ENCODE measurements around the gene CHST9. TPM values are rescaled to one million over a fixed set of nuclear protein-coding genes. Genes with fewer than 3 reads are reported as not detected.

CHST9 gene
- total RNA-seq, 1 experiment from 2014 or later: 3.5 TPM

DNA sequence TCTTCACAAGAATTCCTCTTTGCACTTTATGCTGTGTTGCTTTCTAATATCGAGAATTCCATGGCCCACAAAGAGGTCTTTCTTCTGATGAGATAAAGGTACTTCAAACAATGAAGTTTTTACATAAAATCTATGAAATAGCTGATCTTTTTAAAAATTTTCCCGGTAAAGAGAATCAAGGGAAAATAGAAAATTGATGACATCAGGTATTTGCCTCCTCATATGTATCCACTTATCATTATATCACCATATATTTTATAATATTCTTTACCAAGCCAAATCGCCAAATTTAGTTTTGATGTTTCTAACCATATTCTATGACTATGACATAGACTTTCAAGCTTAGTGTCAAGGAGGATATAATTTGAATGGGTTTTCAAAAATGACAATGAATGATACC, 139.8 kb downstream of the CHST9 start:
- Mint-ChIP-seq H3K4me1 (peaks cover 0 to 3% of the 10 kb centered on the region in 2 experiments; a peak in 1 of 4 replicates), H3K27ac (no peak overlapping the region), H3K36me3 (ENCODE audit: insufficient read depth in 1 of 3, low read depth in 3 of 3) (no peaks in the 10 kb centered on the region), H3K27me3 (ENCODE audit: low read depth) (no peaks in the 10 kb centered on the region), H3K4me3 (no peak overlapping the region), H3K9me3 (no peaks in the 10 kb centered on the region)
- no peak overlapping the region for H2AK5ac ChIP-seq (ENCODE audit: insufficient read length, low read length)
- H3K27ac ChIP-seq (ENCODE audit: insufficient read length, low read depth, low read length): no peak overlapping the region
- no peak overlapping the region for H3K9ac ChIP-seq (ENCODE audit: extremely low read depth, insufficient read length, low read length)
- no peak overlapping the region for H4K5ac ChIP-seq (ENCODE audit: insufficient read length, low read depth, low read length)
- no peak for DNase-seq
- no peak overlapping the region for H2BK5ac ChIP-seq (ENCODE audit: insufficient read length, low read length)
- TF ChIP-seq, protein P1, sequence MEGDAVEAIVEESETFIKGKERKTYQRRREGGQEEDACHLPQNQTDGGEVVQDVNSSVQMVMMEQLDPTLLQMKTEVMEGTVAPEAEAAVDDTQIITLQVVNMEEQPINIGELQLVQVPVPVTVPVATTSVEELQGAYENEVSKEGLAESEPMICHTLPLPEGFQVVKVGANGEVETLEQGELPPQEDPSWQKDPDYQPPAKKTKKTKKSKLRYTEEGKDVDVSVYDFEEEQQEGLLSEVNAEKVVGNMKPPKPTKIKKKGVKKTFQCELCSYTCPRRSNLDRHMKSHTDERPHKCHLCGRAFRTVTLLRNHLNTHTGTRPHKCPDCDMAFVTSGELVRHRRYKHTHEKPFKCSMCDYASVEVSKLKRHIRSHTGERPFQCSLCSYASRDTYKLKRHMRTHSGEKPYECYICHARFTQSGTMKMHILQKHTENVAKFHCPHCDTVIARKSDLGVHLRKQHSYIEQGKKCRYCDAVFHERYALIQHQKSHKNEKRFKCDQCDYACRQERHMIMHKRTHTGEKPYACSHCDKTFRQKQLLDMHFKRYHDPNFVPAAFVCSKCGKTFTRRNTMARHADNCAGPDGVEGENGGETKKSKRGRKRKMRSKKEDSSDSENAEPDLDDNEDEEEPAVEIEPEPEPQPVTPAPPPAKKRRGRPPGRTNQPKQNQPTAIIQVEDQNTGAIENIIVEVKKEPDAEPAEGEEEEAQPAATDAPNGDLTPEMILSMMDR (conservative IDR thresholded peaks at IDR 0.05): no peak
- no peak overlapping the region for H3K4ac ChIP-seq (ENCODE audit: low read depth, low read length)
- H3K23me2 ChIP-seq (ENCODE audit: insufficient read length, low read depth, low read length, poor library complexity, severe bottlenecking): no peaks in the 10 kb centered on the region
- H3K4me1 ChIP-seq (ENCODE audit: insufficient read depth, low read length): no peaks in the 10 kb centered on the region
- no peak overlapping the region for H3K56ac ChIP-seq (ENCODE audit: insufficient read length, low read depth, low read length)
- no peak overlapping the region for H4K91ac ChIP-seq (ENCODE audit: insufficient read length, low read depth, low read length)
- H2BK20ac ChIP-seq (ENCODE audit: low read depth, low read length, poor library complexity, severe bottlenecking): no peak overlapping the region
- H3K79me2 ChIP-seq (ENCODE audit: insufficient read depth, low read length): no peaks in the 10 kb centered on the region
- no peaks in the 10 kb centered on the region for H3K79me1 ChIP-seq (ENCODE audit: insufficient read depth, low read depth, low read length, poor library complexity, severe bottlenecking)
- no peak overlapping the region for H3K23ac ChIP-seq (ENCODE audit: insufficient read length, low read depth, low read length)
- no peak overlapping the region for H2BK15ac ChIP-seq (ENCODE audit: low read depth, low read length)
- H4K8ac ChIP-seq (replicated peaks; ENCODE audit: insufficient read length, low read depth, low read length): no peak overlapping the region
- 100% methylated on average over 1 of the region's 3 CpGs for WGBS (ENCODE audit: extremely low coverage, insufficient read length, low lambda C conversion rate)
- no peaks in the 10 kb centered on the region for H4K20me1 ChIP-seq (ENCODE audit: control insufficient read depth, insufficient read depth, insufficient read length)
- no peak overlapping the region for H2BK120ac ChIP-seq (ENCODE audit: low read depth, low read length, poor library complexity, severe bottlenecking)
- H2BK12ac ChIP-seq (ENCODE audit: insufficient read length, low read depth, low read length): no peak overlapping the region
- H3K27me3 ChIP-seq (ENCODE audit: insufficient read depth, low read length): no peaks in the 10 kb centered on the region
- H3K18ac ChIP-seq (ENCODE audit: insufficient read length, low read depth, low read length): no peak overlapping the region
- no peaks in the 10 kb centered on the region for H3K9me3 ChIP-seq (ENCODE audit: control insufficient read depth, low read depth, low read length)
- no peak overlapping the region for H3T11ph ChIP-seq (ENCODE audit: low read length)
- no peak overlapping the region for H3K4me2 ChIP-seq (ENCODE audit: insufficient read depth, insufficient read length, low read length)
- no peak overlapping the region for H2AFZ ChIP-seq (ENCODE audit: low read length)
- no peak overlapping the region for H3K14ac ChIP-seq (ENCODE audit: insufficient read depth, low read length)

Measured in H9 (cell line).